MM.1S (cell line): ENCODE data around the gene UBE2E2.

Experiments
- CTCF ChIP-seq: fragments of 300-600 bp; sonication (generic); IDR thresholded peaks from 2 replicates; pipeline ENCODE4 v1.5.1; 2016; ENCODE audit warnings: antibody characterized with exemption, low read length, mixed read lengths
- EZH2 ChIP-seq: fragments of 300-600 bp; sonication (generic); optimal IDR thresholded peaks from 2 replicates; pipeline ENCODE3; 2017; ENCODE audit warnings: low read depth, mild to moderate bottlenecking, antibody characterized with exemption, low read length, mixed read lengths

GRCh38 chr3:23444386-23444785 is 241.3 kb downstream of the UBE2E2 start:
- no peak for TF ChIP-seq CTCF
- no peak for TF ChIP-seq EZH2
